GM19467 (cell line): ENCODE results near the gene ARVCF.

Experiments used
- ATAC-seq: cut with Tn5 transposase; IDR thresholded peaks from one replicate; pipeline ENCODE4 v1.9.1; 2021; ENCODE audit warnings: mild to moderate bottlenecking, moderate library complexity; ENCODE audit not compliant: unreplicated experiment

Gene ARVCF

DNA sequence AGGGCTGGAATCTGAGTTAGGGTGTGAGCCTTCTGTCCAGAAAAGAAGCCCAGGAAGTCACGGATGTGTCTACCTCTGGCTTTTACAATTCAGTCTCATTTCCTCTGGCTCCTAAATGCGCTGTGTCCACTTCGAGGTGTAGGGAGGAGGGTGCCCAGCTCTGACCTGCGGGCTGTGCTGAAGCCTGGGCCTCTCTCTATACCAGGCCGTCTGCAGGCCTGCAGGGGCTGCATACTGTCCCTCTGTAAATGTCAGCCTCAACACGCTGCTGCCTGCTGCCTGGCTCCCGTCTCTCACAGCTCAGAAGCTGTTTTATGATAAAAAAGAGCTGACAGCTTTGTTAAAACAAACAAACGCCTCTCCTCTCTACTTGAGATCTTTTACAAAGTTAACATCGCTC lies 14.5 kb downstream of the ARVCF start:
- no peak for ATAC-seq

DNA sequence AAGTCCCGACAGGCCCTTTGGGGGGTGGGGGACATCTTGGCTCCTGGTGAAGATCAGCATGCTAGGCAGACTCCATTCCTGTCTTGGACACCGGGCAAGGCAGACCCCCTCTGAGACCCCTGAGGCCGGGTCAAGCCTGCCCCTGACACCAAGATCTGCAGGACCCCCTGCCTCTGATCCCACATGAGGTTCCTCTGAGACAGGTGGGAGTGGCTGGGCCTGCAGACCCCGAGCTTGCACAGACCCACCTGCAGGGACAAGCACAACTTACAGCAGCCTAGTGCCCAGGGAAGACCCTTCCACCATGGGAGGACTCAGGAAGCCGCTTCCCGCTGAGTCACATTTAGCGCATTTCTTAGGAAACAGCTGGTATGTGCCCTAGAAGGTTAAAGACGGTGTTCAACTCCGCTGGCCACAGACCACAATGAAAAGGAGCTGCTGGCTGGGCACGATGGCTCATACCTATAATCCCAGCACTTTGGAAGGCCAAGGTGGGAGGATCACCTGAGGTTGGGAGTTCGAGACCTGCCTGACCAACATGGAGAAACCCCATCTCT lies 15.5 kb downstream of the ARVCF start:
- ATAC-seq: no peak

DNA sequence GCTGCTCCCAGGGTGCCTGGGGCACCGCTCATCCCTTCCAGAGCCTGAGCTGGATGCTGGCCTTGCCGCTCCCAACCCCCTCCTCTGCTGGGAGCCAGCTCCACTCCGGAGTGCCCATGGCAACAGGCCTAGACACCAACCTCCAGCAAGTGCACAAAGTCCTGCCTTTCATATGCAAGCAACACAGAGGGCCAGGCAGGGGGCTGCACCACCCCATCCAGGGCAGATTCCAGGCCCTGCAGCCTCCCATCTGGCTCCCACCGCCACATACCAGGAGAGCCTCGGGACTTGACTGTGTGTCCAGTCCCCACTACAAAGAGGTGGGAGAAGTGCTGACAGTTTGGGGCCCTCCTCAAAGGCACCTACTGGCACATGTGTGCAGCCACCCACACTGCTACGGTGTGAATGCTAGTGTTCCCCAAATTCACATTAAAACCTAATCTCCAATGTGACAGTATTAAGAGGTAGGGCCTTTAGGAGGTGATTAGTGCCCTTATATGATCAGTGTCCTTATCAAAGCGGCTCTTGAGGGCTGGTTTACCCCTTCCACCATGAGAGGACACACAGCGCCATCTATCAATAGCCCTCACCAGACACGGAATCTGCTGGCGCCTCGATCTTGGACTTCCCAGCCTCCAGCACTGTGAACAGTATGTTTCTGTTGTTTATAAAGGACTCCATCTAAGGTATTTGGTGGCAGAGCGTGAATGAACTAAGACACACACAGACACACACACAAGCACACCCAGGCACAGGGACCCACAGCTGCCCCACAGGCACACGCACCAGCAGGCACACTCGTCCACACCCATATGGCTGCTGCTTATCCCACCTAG lies 16.2 kb downstream of the ARVCF start:
- ATAC-seq: no peak

DNA sequence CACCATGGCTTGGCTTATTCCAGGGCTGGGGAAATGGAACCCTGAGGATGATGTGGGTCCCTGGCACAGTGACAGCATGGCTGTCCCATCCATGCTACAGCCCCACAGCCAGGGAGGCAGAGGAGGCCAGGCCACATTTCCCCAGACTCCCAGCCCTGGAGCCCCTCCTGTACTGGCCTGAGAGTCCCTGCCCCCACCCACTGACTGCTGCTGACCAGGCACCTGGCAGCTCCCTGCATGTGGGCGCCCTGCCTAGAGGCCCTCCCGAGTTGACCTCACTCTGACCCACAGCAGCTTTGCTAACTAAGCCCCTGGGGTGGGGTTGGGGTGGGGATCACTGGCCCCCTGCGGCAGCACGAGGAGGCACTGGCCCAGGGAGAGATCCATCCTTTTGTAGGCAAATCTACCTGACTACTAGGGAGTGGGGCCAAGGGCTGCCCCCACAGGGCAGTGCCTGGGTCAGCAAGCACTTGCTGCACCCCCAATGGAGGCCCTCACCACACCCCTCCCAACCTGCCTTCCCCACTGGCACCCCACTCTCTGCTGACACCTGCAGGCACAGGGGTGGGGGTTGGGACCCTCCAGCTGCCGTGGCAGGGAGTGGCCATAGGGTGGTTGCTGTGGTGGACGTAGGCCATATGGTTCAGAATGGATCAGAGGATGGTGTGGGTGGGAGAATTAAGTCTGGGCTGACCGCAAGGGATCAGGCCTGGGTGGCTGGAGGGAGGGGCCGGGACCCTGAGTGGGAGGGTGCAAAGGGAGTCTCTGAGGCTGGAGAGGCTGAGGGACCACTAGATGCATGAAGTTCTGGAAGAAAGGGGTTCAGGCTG lies 17.4 kb downstream of the ARVCF start:
- no peak for ATAC-seq

DNA sequence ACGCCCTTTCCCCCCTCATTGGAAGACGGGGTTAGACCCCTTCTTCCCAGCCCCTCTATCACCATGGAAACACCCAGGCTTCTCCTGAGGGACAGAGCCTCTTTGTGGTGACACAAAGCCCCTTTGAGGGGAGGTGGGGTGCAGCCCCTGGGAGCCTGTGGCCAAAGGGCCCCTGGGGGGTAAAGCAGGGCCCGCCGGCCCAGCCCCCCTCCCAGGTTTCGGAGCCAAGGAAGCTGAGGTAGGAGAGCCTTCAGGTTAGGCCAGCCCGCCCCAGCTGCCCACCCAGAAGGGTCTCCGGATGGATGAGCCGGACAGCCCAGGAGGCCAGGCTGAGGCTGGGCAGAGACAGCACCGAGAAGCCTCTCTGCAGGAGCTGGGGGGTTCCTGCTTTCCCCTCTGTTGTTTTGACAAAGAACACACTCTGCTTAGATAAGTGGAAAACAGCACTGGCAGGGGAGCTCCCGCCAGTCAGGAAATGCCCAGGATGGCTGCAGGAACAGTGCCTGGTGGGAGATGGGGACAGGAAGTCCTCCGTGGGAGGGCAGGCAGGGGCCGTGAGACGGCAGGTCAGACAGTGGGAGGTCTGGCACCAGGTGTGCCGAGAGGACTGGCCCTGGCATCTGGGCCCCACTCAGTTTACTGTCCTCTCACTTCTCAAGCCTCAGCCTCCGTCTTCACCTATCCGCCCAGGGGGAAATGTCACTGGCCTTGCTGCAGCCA lies 18.2 kb downstream of the ARVCF start:
- ATAC-seq: no peak

DNA sequence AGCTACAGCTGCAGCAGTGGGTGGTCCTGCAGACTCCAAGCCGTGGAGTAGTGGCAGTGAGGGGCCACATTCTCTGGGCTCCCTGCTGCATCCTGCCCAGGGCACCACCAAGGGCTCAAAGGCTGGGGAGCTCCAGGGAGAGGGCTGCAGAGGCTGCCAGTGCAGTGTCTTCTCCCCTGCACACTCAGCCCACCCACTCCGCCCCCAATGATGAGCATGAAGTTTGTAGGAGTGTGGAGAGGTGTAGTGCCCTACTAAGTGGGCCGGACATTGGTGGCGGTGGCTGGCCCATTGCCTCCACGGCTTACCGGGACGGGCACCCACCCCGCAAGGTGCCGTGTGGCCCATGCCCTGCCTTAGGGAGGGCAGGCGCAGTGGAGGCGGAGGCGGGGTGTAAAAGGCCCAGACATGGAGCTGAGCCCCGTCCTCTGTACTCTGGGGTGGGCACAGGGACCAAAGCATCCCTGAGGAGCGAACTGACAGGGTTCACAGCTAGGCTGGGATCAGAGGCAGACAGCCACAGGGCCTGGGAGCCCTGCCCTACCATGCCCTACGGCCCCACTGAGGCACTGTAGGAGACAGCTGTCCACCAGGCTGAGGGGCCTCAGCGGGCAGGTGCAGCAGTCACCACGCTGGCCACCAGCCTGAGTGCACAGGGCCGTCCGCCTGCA lies 18.9 kb downstream of the ARVCF start:
- no peak for ATAC-seq

DNA sequence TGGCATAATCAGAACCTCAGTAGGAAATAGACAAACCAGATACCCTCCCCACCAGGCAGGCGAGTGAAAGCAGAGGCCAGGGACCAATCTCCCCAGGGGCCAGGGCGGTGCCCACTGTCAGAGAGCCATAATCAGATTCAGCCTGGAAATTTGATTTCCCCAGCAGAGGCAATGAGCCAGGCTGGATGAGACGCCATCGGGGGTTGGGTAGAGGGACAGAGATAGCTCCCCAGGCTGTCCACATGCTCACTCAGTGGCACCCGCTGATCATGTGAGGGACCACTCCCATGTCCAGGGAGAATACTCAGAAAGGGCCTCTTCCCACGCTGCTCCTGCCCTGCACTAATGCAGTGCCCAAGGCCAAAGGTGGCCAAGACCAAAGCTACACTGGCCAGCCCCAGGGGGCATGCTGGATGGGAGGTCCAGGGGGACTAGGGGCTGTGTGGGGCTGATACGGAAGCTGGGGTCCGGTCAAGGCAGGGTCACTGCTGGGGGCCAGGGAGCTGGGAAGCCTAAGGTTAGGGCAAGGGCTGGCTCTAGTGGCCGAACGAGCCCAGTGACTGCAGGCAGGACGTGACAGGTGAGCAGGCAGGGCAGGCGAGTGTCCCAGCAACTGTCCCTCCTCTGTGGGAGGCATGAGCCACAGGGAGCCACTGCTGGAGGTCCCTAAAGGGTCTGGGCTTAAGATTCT lies 19.8 kb downstream of the ARVCF start:
- no peak for ATAC-seq

DNA sequence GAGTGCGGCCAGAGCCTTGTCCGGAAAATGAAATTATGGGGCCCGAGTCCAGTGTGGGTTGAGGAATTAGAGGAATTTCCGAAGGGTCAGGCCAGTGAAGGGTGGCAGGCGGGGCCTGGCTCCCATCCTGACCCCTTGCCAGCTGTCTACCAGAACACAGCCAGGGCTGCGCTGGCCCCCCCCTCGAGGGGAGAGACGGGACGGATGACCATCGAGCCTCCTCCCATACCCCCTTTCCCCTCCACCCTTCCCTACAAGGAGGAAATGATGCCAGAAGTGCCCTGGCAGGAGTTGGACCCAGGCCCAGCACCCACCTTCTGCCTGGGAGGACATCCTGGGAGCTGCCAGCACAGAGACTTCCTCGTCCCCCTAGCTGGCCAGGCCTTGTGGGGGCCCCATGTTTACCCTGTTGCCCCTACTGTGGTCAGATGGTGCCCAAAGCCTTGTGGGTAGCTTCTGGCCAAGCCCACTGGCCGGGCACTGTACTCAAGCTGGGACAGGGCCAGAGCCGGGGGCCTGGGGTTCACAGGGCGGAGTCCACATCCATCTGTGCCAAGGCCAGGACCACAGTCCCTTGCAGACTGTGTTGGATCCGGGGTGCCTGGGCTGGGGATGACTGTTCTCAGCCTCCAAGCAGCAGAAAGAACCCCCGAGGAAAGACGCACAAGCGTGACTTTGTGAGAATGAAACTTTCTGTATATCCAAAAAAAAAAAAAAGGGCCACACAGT lies 20.8 kb downstream of the ARVCF start:
- no peak for ATAC-seq

DNA sequence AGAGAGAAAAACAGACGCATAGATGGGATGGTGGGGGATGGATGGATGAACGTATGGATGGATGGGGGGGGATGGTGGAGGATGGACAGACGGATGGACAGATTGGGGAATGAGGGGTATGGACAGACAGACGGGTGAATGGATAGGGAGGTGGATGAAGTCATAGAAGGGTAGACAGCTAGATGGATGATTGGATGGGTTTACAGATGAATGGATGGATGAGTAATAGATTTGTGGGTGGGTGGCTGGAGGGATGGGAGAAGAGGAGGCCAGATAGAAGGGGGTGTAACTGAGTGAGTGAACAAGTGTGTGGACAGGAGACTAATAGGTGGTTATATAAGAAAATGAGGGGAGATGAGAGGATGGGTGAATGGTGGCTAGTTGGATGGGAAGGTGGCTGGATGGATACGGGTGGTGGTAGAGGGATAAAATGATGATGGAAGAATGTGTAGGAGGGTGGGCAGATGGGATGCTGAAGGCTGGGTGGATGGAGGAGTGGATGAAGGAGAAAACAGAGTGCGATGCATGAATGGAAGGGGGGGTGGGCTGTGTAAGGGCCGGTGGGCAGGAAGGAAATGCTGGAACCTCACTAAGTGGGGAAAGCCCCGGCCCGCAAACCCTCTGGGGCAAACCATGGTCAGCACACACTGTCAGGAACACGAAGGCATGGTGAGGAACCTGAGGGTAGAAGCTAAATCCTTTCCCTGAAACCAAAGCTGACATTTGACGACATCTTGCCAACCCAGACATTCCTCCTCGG lies 21.6 kb downstream of the ARVCF start:
- no peak for ATAC-seq

DNA sequence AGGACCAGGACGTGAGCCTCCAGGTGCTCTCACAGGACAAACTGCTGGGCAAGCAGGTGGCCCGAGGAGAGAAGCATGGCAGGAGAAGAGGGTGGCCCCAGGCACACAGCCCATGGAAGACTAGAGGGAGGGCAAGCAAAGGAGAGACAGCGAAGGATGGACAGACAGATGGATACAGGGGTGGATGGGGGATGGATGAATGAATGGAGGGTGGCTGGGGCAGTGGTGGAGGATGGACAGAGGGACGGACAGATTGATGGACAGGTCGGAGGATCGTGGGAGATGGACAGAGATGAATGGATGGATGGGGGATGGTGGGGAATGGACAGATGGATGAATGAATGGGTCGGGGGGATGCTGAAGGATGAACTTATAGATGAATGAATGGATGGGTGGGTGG lies 22.7 kb downstream of the ARVCF start:
- ATAC-seq: no peak

DNA sequence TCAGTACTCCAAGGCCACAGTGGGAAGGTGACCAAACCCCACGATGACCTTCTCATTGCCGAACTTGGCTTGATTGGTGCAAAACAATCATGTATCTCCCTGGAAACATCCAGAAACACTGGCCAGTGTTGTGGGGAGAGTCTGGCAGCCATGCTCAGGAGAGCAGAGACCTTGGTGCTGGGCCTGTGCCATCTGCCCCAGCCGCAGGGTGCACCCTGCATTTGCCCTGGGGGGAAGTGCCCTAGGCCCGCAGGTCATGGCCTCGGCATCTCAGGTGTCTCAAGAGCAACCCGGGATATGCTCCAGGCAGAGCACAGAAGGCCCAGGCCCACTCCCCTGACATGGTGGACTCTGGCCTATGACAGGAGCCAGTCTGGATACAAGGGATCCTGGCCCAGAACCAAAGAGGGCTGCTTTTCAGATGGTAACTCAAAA lies 23.7 kb downstream of the ARVCF start:
- ATAC-seq: no peak

DNA sequence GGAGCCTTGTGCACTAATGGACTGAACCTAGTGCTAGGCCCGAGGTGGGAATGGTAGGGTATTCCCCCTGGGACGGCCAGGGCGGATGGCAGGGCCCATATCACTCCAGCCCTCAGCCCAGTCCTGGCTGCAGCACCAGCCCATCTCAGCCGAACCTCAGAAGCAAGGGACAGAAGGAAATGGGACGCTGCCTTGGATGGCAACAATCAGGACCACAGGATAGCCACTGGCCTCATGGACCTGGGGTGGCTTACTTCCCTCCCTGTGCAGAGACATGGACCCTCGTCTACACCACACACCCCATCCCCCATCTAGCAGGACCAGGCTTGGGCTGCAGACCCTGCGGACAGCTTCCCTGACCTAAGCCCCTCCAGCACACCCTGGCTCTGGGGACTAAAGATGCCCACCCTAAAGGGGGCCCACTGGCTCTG lies 24.1 kb downstream of the ARVCF start:
- no peak for ATAC-seq

DNA sequence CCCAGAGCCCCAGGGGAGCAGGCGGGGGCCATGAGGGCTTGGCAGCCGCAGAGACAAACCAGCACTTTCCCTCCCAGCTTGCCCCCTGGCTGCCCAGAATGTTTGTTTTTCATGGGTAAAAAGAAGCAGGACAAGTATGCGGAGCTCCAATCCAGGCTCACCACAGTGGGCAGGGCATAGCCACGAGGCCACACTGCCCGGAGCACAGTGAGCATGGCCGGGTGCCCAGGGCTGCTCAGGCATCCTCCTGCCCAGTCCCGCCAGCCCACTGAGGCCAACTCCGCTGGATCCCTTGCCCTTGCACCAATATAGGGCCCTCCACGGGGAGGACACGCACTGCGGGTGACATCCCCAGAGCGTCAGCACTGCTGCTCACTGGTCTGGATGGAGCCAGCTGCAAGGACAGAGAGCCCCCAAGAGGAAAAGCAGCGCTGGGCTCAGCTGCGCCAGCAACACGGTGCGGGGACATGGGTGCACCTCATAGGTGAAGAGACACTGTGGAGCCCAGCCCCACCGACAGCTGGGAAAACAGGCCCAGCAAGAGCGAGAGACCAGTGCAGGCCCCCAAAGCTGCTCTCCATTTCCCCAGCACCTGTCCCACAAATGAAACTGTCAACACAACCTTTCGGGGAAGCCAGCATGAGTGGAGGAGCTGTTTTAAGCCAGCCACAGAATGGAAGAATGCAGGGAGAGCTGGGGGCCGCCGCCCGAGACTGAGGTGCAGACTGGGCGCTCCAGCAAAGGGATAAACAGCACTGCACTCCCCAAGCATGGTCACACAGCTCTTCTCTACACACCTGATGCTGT lies 24.8 kb downstream of the ARVCF start:
- no peak for ATAC-seq

DNA sequence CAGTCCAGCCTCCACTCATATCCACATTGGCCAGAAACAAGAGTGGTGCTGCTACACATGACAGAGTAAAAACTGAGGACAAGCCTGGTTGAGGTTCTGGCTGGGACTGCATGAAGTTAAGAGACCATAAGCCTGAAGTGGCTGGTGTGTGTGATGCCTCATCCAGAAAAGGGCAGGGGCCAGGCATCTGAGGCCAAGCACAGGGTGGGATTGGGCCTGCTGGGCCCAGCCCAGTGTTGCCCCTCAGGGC lies 25.3 kb downstream of the ARVCF start:
- ATAC-seq: no peak

DNA sequence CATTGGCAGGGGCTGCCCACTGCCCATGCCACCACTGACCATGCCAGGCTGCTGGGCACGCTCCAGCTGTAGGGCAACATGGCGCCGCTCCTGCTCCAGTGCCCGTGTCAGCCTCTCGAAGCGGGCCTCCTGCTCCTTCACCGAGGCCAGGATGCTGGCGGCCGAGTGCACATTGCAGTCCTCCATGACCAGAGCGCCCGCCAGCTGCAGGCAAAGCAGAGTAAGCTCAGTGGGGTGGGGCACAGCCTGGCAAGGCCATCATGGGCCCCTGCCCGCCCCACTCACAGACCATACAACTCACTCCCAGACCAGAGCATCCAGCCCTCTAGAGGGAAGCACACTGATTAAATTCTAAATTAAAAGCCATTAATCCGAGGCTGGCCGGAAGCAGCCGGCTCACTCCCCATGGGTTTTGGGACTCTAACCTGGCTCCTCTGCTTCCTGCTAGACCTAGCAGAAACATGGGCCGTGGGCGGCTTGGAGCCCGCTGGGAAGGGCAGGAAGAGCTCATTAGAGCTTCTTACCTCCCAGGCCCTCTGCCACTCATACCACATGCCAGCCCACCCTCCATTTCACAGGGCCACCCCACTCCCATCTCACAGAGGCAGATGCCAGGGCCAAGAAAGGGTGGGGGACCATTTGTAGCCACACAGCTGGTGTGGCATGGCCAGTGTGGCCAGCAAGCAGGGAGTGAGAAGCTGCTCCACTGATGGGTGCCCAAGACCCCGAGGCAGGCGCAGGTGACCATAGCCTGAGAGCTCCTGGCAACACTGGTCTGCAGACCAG lies 25.8 kb downstream of the ARVCF start:
- no peak for ATAC-seq

DNA sequence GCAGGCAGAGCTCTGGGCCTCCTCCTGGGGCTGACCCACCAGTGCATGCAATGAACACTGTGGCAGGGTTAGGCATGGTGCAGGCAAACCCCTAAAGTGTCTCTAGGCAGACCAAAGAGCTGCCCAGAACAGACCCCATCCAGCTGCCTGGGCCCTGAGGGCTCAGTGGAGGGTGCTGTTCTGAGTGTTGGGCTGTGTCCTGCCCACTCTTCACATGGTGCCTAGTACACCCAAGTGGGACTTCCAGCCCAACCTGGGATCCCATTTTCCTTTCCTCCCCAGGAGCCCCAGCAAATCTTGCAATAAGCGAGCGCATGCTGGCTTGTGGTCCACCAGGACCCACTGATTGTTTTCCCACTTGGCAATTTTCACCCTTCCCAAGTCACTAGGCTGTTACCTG lies 26.4 kb downstream of the ARVCF start:
- no peak for ATAC-seq

DNA sequence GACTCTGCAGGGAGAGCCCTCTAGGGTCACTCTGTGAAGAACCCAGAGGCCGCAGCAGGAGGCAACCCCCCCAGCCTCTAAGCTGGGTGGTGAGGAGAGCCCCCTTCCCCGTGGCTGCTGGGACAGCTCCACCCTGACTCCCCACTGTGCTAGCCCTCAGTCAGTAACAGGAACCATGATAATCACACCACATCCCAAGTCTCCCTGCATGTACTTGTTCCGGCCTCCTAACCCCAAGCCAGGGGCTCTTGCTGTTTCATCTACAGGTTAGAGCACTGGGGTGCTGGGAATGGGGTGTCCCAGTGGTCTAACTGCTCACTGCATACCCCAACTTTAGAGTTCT lies 26.9 kb downstream of the ARVCF start:
- ATAC-seq: no peak
